ENCODE measurements around the gene RER1.

RER1 gene, protein sequence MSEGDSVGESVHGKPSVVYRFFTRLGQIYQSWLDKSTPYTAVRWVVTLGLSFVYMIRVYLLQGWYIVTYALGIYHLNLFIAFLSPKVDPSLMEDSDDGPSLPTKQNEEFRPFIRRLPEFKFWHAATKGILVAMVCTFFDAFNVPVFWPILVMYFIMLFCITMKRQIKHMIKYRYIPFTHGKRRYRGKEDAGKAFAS

DNA sequence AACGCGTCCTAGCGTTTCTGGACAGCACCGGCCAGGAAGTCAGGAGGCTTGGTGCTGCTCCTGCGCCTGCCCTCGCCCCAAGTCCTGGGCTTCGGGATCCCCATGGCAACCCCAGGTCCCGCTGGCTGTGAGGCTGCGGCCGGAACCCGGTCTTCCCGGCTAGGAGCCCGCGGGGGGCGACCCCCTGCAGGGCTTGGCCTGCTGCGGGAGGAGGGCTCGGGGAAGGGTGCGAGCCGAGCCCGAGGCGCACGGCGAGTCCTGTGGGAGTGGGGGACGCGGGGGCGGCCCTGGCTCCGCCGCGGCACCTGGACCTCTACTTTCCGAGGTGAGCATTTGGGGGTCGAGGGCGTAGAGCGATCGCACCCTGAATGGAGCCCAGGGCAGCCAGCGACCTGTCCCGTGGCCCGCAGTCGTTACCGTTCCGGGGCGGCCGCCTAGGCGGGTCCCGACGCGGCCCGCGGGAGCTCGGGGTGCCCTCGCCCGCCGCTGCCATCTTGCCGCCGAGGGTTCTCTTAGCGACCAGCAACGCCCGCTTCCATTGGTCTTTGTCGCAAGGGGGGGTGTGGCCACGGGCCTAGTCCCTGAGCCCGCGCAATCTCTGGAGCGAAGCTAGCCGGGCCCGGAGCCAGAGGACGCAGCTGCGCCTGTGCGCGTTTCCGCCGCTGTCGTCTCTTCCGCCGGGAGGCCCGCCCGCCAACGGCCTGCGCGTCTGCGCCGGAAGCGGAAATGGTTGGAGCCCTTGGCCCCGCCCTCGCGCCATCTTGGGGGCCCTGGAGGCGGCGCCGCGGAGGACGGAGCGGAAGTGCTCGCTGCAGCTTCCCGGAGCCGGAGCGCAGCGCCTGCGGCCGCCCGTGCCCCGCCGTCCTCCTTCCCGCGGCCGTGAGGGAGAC is at the start of gene RER1, which contains the start of gene MORN1:
Gene RER1, plus strand, starts transcription at position 801 of the 890 bp plus-strand sequence. CDS start 3,950 bp downstream, outside the sequence.
Gene MORN1, minus strand, starts transcription at position 514 of the 890 bp plus-strand sequence. Its CDS starts 21 bp downstream, at position 493.
- Mint-ChIP-seq H3K9me3 (no peaks in the 10 kb centered on the region), H3K36me3 (peaks cover 7% of the 10 kb centered on the region), H3K4me1 (peaks cover 34% of the 10 kb centered on the region), H3K27ac (peak within 1 kb of the TSS; percentile 91), H3K4me3 (peak within 1 kb of the TSS; percentile 90), H3K27me3 (no peaks in the 10 kb centered on the region)
- DNase-seq (ENCODE audit: low spot score in 2 of 2) (peak; percentile 96 to 98), ATAC-seq (ENCODE audit: low read depth) (peak; percentile 94)

DNA sequence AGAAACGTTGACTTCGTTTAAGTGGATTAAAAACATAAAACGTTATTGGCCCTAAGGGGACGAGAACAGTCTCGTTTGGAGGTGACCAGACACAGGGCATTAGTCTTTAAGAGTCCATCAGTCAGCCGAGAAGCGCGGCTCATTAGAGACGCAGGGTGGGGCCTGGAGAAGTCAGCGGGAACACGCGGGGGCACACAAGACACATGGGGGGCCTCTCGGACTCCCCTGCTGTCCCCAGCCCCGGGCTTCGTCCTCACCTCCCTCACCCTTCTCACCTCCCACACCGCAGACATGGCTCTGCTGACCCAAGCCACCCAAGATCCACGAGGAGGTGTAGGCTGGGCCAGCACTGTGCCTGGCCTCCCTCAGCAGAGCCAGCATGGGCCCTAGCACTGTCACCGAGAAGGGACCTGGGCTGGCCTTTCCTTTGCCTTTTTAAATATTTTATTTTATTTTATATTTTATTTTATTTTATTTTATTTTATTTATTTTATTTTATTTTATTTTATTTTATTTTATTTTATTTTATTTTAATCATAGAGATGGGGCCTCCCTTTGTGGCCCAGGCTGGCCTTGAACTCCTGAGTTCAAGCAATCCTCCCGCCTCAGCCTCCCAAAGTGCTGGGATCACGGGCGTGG is 49.1 kb upstream of the RER1 start:
- H3K4me3 Mint-ChIP-seq, result no peak overlapping the region
- no peaks in the 10 kb centered on the region for H3K27me3 Mint-ChIP-seq
- ATAC-seq (ENCODE audit: low read depth), result no peak
- H3K9me3 Mint-ChIP-seq, result no peaks in the 10 kb centered on the region
- no peak overlapping the region for H3K27ac Mint-ChIP-seq
- no peaks in the 10 kb centered on the region for H3K36me3 Mint-ChIP-seq
- H3K4me1 Mint-ChIP-seq, result peaks cover 3% of the 10 kb centered on the region
- no peak for DNase-seq (ENCODE audit: low spot score in 2 of 2)

DNA sequence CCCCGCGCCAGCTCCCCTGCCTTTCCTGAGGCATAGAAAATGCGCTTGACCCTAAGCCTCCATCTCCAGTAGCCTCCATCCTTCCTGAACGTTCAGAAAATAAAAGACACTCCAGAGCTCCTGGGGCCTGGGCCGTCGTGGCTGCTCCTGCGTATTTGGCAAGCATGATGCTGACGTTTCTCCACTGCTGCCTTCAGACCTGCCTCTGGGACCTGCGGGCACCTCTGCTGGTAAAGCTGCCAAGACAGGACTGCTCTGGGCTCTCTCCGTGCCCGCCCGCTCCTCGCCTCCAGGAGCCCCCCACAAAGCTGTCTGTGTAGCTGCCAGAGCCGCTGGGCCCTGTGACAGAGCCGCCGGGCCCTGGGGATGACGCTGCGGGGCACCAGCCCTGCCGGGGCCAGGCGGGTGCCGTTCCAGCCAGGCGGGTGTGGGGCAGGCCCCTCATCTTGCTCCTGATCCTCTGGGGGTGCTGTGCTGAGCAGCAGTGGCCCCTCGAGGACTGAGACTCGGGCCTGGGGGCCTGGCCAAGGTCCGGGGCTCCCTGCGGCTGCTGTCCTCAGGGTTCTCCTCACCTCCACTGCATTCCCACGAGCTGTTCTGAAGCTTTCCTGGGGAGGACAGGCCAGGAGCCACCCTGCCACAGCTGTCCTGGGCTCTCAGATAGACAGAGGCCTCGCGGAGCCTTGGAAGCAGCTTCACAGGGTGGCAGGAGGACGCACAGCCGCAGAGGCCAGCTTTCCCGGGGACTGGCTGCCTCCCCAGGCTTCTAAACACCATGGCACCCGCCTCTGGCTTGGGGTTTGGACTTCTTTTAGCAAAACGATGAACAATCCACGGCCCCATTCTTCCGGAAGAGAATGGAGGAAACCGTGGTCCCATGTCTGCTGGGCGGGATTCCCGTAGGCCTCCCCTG is 48.4 kb upstream of the RER1 start:
- H3K27me3 Mint-ChIP-seq, result no peaks in the 10 kb centered on the region
- H3K36me3 Mint-ChIP-seq, result no peaks in the 10 kb centered on the region
- peaks cover 3% of the 10 kb centered on the region for H3K4me1 Mint-ChIP-seq
- no peak overlapping the region for H3K4me3 Mint-ChIP-seq
- no peaks in the 10 kb centered on the region for H3K9me3 Mint-ChIP-seq
- ATAC-seq (ENCODE audit: low read depth) (no peak), DNase-seq (ENCODE audit: low spot score in 2 of 2) (no peak)
- no peak overlapping the region for H3K27ac Mint-ChIP-seq

DNA sequence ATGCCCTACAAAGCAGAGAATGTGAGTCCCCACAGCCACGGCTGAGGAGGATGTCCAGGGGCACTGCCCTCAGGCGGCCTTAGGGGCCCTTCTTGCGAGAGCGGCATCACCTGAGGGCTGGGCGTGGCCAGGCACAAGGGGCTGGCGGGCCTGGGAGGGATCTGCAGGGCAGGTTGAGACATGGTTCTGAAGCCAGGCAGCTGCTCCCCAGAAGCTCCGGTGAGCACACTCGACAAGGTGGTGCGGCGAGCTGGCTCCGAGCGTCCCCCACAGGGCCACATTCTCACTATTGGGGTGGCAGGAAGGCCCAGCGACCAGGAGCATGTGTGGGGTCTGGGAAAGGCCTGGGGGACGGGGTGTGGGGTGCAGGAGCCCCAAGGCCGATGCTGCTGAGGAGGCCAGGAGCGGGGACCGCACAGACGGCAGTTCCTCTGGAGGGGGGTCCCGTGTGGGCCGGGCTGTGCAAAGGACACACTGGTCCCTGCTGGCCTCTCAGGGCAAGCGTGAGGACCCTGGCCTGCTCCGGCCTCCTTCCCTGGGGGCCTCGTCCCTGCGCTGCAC is 47.4 kb upstream of the RER1 start:
- H3K27ac Mint-ChIP-seq, result no peak overlapping the region
- no peaks in the 10 kb centered on the region for H3K27me3 Mint-ChIP-seq
- H3K36me3 Mint-ChIP-seq, result no peaks in the 10 kb centered on the region
- ATAC-seq (ENCODE audit: low read depth), result no peak
- DNase-seq (ENCODE audit: low spot score in 2 of 2), result no peak
- peaks cover 3% of the 10 kb centered on the region for H3K4me1 Mint-ChIP-seq
- H3K4me3 Mint-ChIP-seq, result no peak overlapping the region
- H3K9me3 Mint-ChIP-seq, result no peaks in the 10 kb centered on the region

DNA sequence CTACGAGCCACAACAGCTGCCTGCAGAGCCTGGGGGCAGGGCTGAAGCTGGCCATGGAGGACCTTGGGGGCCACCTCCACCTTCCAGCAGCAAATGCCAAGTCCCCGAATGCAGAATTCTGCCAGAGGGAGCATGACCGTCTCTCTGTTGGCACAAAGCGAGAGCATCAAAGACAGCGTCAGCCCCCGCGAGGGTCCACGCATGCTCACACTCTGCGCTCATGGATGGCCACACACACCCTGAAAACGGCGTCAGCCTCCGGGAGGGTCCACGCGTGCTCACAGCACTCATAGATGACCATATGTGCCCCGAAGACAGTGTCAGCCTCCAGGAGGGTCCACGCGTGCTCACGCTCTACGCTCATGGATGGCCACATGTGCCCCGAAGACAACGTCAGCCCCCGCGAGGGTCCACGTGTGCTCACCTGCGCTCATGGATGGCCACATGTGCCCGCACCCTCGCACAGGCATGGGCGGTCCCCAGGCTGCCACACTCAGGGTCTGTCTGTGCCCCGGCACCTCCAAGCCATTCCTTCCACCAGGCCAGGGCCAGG is 46.8 kb upstream of the RER1 start:
- no peak for DNase-seq (ENCODE audit: low spot score in 2 of 2)
- Mint-ChIP-seq H3K36me3 (no peaks in the 10 kb centered on the region), H3K4me1 (peaks cover 3% of the 10 kb centered on the region), H3K9me3 (no peaks in the 10 kb centered on the region), H3K27me3 (no peaks in the 10 kb centered on the region), H3K4me3 (no peak overlapping the region), H3K27ac (no peak overlapping the region)
- ATAC-seq (ENCODE audit: low read depth), result no peak

DNA sequence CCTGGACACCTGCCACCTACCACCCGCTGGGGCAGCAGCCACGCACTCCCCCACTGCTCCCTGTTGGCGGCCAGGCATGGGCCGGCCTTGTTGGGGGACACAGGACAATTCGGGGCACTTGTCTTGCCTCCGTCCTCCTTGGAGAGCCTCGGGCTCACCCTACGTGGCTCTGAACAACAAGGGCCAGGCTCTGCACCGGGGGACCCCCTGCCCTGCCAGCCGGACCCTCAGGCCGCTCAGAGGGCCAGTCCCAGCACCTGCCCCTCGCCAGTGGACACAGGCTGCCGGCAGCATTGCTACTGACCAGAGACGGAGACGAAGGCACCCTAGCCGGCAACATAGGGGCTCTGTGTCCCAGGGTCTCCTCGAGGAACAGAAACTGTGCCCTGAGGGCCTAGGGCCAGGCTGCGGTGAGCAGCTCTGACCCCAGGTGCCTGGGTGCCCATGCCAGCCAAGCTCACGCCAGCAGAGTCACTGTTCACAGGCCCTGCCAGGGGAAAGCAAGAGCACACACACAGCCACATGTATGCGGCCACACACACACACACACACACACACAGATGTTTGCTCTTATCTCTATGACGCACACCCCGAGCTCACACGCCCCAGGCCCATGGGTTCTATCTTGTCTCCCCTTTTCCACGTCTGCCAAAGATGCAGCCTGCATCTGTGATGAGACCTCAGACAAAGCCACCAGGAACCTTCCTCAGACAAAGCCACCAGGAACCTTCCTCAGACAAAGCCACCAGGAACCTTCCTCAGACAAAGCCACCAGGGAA is 46.2 kb upstream of the RER1 start:
- H3K27me3 Mint-ChIP-seq, result no peaks in the 10 kb centered on the region
- H3K4me3 Mint-ChIP-seq, result no peak overlapping the region
- no peaks in the 10 kb centered on the region for H3K9me3 Mint-ChIP-seq
- no peaks in the 10 kb centered on the region for H3K4me1 Mint-ChIP-seq
- no peaks in the 10 kb centered on the region for H3K36me3 Mint-ChIP-seq
- H3K27ac Mint-ChIP-seq, result no peak overlapping the region
- no peak for ATAC-seq (ENCODE audit: low read depth)
- no peak for DNase-seq (ENCODE audit: low spot score in 2 of 2)

DNA sequence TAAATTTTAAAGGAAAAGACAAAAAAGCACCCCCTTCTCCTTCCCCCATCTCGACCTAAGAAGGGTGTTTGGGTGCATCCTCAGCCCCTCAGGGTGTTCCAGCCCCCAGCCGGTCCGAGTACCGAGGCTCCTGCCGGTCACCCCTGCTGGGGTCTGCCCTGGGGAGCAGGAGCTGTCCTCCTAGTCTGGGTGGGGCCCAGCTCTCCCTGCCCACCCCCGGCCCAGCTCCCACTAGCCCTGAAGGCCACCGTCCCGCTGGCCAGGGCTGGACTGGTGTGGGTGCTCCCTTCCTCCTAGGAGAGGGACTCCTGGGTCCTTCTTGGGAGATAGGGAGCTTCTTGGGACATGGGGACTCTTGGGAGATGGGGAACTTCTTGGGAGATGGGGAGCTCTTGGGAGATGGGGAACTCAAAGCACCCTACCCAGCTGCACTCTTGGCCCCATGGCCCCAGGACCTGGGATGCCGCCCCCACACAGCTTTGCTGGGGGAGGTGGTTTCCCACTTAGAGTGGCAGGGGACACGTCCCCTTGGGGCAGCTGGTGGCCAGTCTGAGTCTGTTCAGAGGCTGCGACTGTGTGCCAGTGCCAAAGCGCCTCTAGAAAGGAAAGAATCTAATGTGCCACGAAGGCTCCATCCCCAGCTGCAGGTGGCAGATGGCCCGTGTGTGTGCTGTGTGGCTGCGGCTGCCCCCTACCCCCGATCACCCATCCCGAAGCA is 44.8 kb upstream of the RER1 start:
- Mint-ChIP-seq H3K4me1 (no peaks in the 10 kb centered on the region), H3K27ac (no peak overlapping the region), H3K27me3 (no peaks in the 10 kb centered on the region), H3K4me3 (no peak overlapping the region), H3K36me3 (no peaks in the 10 kb centered on the region), H3K9me3 (no peaks in the 10 kb centered on the region)
- ATAC-seq (ENCODE audit: low read depth) (no peak), DNase-seq (ENCODE audit: low spot score in 2 of 2) (no peak)

DNA sequence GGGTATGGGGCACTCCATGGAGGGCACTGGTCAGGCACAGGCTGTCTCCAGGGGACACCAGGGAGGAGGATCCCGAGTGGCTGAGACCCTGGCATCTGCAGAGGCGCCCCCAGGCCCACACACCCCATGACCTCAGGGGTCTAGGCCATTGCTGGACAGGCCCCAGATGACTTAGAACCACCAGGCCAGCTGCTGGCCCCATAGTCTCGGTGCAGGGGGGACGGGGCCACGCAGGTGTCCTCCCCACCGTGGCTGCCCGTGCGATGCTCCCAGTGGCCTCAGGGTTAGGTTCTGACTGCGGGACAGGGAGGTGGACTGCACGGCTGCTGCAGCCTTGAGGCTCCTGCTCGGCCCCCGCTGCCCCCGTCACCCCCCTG is 44.2 kb upstream of the RER1 start:
- H3K36me3 Mint-ChIP-seq, result no peaks in the 10 kb centered on the region
- DNase-seq (ENCODE audit: low spot score in 2 of 2), result no peak
- no peak overlapping the region for H3K27ac Mint-ChIP-seq

DNA sequence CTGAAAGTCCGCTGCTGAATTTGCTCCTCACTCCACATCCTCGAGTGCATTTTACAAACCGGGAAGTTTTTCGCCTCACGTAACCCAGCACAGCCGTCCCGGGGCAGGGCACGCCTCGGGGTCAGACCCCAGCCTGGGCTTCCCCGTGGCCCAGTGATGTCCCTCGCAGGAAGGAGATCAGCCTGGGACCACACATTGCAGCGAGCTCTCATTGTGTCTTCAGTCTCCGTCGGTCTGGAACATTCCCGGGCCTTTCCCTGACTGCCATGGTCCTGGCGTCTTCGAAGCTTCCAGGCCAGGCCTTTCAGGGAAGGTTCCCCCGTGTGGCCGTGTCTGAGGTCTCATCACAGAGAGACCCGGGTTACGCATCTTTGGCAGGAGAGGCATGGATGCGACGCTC is 43.7 kb upstream of the RER1 start:
- no peak overlapping the region for H3K27ac Mint-ChIP-seq
- no peak overlapping the region for H3K4me3 Mint-ChIP-seq
- ATAC-seq (ENCODE audit: low read depth), result no peak
- no peak for DNase-seq (ENCODE audit: low spot score in 2 of 2)
- H3K9me3 Mint-ChIP-seq, result no peaks in the 10 kb centered on the region
- no peaks in the 10 kb centered on the region for H3K4me1 Mint-ChIP-seq
- no peaks in the 10 kb centered on the region for H3K36me3 Mint-ChIP-seq
- H3K27me3 Mint-ChIP-seq, result no peaks in the 10 kb centered on the region

More for the DNA sequence above, 44.2 kb upstream of the RER1 start:
- Mint-ChIP-seq H3K4me3 (no peak overlapping the region), H3K27me3 (no peaks in the 10 kb centered on the region), H3K9me3 (no peaks in the 10 kb centered on the region), H3K4me1 (no peaks in the 10 kb centered on the region)
- no peak for ATAC-seq (ENCODE audit: low read depth)

DNA sequence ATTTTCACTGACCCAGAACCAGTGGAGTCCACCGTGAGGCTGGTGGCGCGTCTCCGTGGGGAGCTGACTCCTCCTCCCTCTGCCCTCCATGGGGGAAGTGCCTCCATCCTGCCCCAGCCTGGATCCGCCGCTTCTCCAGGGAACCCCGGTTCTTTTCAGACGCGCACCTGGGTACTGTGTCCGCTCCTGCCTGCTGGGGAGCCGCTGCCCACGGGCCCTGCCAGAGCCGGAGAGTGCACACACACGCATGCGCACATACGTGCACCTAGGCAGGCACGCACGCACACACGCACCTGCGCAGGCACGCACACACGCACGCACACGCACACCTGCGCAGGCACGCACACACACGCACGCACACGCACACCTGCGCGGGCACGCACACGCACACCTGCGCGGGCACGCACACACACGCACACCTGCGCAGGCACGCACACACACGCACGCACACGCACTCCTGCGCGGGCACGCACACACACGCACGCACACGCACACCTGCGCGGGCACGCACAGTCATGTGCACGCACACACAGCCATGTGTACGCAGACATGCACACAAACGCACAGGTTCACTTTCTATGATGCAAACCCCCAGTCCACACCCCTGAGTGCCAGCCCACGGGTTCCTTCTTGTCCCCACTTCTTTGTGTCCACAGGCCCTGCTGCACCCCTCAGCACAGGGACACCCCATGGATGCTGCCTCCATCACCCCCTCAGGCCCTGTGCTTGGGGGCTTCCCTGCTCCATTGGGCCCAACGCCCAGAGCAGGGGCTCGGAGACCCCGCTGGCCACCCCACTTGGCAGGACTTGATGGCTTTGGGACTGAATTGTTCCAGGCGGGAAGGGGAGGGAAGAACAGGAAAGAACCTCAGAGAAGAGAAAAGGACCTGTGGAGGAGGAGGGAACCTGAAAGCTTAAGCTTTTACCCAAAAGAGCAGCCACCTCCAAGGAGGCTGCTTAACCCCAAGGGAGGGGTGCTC is 43.0 kb upstream of the RER1 start:
- no peak overlapping the region for H3K27ac Mint-ChIP-seq
- H3K4me1 Mint-ChIP-seq, result peaks cover under 1% of the 10 kb centered on the region
- no peak for ATAC-seq (ENCODE audit: low read depth)
- no peak overlapping the region for H3K4me3 Mint-ChIP-seq
- H3K9me3 Mint-ChIP-seq, result no peaks in the 10 kb centered on the region
- H3K36me3 Mint-ChIP-seq, result no peaks in the 10 kb centered on the region
- DNase-seq (ENCODE audit: low spot score in 2 of 2), result no peak
- H3K27me3 Mint-ChIP-seq, result peaks cover under 1% of the 10 kb centered on the region

DNA sequence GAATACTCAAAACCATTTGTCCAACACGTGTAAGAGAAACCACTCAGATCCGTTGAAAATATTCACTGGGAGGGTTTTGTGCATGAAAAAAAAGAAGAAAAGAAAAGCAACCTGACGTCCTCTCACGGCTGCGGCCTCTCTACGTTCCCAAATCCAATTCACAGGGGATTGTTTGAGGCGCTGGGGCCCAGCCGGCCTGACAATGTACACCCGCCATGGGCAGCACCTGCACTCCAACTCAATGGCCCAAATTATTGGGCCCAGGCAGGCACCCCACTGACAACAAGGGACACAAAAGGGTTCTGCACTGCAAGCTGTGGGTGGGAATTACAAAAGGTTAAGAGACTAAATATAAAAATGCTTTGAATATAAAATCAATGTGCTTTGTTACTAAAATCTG is 41.8 kb upstream of the RER1 start:
- DNase-seq (ENCODE audit: low spot score in 2 of 2) (no peak), ATAC-seq (ENCODE audit: low read depth) (no peak)
- H3K27ac Mint-ChIP-seq, result no peak overlapping the region
- H3K27me3 Mint-ChIP-seq, result peaks cover 2% of the 10 kb centered on the region
- no peaks in the 10 kb centered on the region for H3K36me3 Mint-ChIP-seq
- no peak overlapping the region for H3K4me3 Mint-ChIP-seq
- H3K4me1 Mint-ChIP-seq, result peaks cover 2% of the 10 kb centered on the region
- no peaks in the 10 kb centered on the region for H3K9me3 Mint-ChIP-seq

Measured in memory B cell (primary cell).